HG03095 (cell line): ENCODE measurements around the gene PDS5A.
"Not testable (repeated sequence)": the region's sequence is repeated elsewhere in the genome, so short reads cannot be mapped to it uniquely, and the experiment has no call there.

Experiments
- ATAC-seq: cut with Tn5 transposase; IDR thresholded peaks from one replicate; pipeline ENCODE4 v1.9.1; 2021; ENCODE audit warnings: moderate library complexity; ENCODE audit not compliant: unreplicated experiment

The PDS5A gene

DNA sequence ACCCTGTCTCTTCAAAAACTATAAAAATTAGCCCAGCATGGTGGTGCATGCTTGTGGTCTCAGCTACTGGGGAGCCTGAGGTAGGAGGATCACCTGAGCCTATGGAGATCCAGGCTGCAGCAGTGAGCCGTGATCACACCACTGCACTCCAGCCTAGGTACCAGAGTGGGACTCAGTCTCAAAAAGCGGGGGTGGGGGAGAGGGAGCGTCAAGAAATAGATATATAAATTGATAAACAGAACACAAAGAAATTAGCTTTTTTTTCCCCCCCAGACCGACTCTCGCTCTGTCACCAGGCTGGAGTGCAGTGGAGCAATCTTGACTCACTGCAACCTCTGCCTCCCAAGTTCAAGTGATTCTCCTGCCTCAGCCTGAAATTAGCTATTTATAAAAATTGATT, 14.1 kb downstream of the PDS5A start:
- no peak for ATAC-seq

GRCh38 chr4:39961311-39961877, 16.3 kb downstream of the PDS5A start:
- ATAC-seq: no peak

GRCh38 chr4:39950861-39951481, 26.7 kb downstream of the PDS5A start:
- ATAC-seq: no peak

DNA sequence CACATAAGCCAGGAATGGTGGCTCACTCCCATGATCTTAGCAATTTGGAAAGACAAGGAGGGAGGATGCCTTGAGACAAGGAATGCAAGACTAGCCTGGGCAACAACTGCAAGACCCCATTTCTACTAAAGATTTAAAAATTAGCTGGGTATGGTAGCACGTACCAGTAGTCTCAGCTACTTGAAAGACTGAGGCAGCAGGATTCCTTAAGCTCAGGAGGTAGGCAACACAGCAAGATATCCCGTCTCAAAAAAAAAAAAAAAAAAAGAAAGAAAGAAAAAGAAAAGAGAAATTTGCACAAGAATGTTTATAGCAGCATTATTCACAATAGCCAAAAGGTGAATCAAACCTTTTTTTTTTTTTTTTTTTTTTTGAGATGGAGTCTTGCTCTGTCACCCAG, 29.7 kb downstream of the PDS5A start:
- no peak for ATAC-seq

DNA sequence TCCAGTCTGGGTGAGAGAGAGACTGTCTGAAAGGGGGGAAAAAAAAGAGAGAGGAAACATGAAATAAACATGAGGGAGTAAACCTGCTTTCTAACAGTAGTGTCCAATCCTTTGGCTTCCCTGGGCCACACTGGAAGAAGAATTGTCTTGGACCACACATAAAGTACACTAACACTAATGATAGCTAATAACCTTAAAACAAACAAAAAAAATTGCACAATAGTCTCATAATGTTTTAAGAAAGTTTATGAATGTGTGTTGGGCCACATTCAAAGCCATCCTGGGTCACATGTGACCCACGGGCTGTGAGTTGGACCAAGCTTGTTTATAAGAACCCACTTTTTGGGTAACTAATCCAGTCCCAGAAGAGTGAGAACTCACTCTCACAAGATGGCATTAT, 30.3 kb downstream of the PDS5A start:
- ATAC-seq: no peak

GRCh38 chr4:39944245-39944644, 33.5 kb downstream of the PDS5A start:
- not testable (repeated sequence) for ATAC-seq

DNA sequence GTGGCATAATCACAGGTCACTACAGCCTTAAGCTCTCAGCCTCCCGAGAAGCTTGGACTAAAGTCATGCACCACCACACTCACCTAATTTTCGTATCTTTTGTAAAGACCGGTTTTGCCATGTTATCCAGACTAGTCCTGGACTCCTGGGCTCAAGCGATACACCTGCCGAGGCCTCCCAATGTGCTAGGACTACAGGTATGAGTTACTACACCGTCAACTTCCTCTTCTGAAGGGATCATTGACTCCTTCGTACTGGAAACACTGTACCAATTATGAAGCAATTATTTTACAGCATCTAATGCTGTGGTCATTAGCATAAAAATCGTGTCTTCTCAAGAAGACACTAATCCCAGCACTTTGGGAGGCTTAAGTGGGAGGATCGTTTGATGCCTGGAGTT, 35.2 kb downstream of the PDS5A start:
- ATAC-seq: no peak

- no peak for ATAC-seq
Measured at GRCh38 chr4:39941682-39942217, 36.0 kb downstream of the PDS5A start.

- ATAC-seq: peak; percentile 47
Measured at GRCh38 chr4:39937683-39938268, 39.9 kb downstream of the PDS5A start.

DNA sequence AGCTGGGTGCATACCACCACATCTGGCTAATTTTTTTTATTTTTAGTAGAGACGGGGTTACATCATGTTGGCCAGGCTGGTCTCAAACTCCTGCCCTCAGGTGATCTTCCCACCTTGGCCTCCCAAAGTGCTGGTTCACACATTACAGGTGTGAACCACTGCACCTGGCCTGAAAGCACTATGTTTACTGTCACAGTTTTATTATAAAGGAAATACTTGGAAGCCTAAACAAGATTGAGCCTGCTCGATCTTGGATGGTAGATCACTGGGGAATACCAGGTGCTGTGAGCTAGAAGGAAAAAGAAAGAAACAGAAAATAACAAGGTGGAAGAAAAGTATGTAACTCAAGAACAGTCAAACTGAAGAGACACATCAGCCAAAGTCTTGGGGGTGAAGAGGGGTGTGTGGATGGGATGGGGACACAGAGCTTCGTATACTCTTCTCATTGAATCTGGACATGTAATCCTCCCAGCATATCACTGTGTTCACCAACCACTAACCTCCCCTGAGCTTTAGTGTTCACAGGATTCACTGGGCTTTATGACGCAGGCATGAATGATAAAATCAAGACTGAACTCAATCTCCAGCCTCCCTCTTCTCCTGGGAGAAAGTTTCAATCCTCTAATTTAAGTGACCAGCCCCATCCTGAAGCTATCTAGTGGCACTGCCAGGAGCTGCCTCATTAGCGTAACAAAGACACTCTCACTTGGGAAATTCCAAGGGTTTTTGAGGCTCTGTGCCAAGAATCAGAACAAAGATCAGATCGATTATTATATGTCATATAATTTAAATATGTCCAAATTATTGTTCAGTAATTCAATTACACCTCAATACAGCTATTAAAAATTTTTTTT, 40.9 kb downstream of the PDS5A start:
- ATAC-seq: no peak

DNA sequence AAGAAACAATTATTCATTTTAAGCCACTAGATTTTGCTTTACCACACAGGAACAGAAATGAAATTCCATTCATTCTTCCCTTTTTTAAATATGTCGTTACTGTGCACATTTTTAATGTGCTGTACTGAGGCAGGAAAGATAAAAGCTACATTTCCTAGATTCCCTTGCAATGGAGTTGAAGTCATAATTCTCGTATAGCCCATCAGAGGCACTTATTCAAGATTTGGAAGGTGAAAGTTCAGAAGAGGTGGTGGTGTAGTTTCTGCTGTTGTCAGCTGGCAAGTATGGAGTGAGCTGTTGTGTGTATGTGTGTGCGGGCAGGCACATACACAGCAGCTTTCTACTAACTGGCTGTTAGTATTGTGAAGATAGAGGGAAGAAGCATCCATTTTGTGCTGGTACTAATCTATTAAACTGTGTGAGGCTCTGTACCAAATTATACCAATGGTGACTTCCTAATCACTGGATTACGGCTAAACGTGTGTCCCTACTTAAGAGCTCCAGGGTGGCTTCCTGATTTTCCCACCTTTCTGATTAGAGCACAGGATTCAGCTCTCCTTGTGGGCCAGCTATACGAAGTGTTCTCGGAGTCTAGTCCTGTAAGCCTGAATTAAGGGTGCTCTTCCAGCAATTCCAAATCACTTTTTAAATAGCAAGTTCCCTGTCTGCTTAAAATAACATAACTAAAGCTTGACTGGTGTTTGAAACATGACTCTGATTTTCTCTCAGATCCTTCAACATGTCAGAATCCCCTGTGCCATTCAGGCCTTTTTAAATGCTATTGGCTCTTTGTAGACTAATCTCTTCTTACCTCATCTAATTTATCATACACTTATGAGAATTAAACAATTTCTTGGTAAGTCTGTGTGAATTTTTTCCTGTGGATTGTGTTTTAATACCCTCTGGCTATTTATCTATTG, 43.8 kb downstream of the PDS5A start:
- no peak for ATAC-seq

DNA sequence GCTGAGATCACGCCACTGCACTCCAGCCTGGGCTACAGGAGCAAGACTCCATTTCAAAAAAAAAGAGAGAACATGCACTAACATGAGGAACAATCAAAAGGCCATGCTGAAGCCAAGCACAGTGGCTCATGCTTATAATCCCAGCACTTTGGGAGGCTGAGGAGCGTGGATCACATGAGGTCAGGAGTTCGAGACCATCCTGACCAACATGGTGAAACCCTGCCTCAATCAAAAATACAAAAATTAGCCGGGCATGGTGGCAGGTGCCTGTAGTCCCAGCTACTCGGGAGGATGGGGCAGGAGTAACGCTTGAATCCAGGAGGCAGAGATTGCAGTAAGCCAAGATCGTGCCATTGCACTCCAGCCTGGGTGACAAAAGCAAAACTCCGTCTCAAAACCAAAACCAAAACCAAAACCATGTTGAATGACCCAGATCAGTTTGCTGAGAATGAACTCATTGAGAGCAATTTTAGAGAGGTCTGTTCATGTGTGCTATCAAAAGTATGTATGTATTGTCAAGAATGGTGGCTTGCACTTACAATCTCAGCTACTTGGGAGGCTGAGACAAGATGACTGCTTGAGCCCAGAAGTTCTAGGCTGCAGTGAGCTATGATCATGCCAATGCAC, 44.8 kb downstream of the PDS5A start:
- no peak for ATAC-seq

GRCh38 chr4:39931441-39931901, 46.2 kb downstream of the PDS5A start:
- no peak for ATAC-seq

- no peak for ATAC-seq
Measured at GRCh38 chr4:39928538-39928937, 49.2 kb downstream of the PDS5A start.

DNA sequence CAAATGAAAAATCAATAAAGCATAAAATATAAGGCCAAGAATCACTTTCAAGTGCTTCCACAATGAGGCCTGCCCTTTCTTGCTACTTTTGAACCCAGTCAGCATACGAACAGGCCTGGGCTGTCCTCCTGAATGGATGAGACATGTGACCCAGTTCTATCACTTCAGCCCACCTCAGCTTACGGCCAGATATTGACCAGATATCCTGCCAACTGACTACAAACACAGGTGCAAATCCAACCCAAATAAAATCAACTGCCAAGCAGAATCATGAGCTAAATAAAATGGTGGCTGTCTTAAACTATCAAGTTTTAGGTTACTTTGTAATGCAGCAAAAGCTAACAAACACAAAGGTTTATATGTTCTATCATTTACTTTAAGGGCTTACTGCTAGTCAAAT, 53.7 kb downstream of the PDS5A start:
- ATAC-seq: no peak

DNA sequence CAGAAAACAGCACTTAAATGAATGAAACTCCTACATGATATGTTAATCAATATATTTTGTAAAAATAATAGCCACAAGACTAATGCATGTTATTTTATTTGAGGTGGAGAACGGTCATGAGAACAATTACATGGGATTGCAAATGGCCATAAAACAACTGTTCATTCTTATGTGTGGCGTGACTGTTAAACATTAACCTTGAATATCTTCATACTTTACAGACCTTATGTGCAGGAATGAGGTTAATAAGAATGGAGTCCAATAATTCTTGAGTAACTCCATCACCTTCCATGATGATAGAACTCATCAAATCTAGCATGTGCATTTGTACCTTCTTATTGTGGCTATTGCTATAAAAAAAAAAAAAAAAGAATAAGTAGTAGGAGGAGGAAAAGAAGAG, 55.3 kb downstream of the PDS5A start:
- ATAC-seq: no peak

- no peak for ATAC-seq
Measured at GRCh38 chr4:39913471-39913870, 64.2 kb downstream of the PDS5A start.

GRCh38 chr4:39910064-39910463, 67.6 kb downstream of the PDS5A start:
- no peak for ATAC-seq

GRCh38 chr4:39908284-39908683, 69.4 kb downstream of the PDS5A start:
- ATAC-seq: no peak

- ATAC-seq: no peak
Measured at GRCh38 chr4:39905656-39906055, 72.1 kb downstream of the PDS5A start.
